Endothelial cell of umbilical vein (primary cell): ENCODE results near the gene STX16. TPM values are rescaled to one million over a fixed set of nuclear protein-coding genes. Genes with fewer than 3 reads are reported as not detected.

Experiments
- BruUV-seq: library from RNA; stranded (reverse); fragments of 400-500 nt; replicated peaks from 2 replicates; lab custom pipeline; 2021; lab: Mats Ljungman, UMichigan
- CTCF ChIA-PET: fragments of 300-600, 350-600 bp; sonication (Branson Sonifier 250); formaldehyde crosslinking; loops from one replicate; lab custom pipeline; 2021; ENCODE audit warnings: antibody characterized with exemption, inconsistent platforms; lab: Charles Lee
- POLR2A ChIA-PET: fragments of 300-600, 350-600 bp; sonication (Branson Sonifier 250); formaldehyde crosslinking; loops from one replicate; lab custom pipeline; 2021; ENCODE audit warnings: antibody characterized with exemption, inconsistent platforms; lab: Charles Lee
- DNase-seq: peaks from one replicate; pipeline ENCODE4 v3.0.0-alpha.2; 2011; ENCODE audit warnings: low read depth, low spot score
- FAIRE-seq: peaks from 2 replicates; lab custom pipeline; 2011; peaks lifted over from hg19 to GRCh38; lab: Jason Lieb, UNC
- H2AFZ ChIP-seq: 2 replicates; pipeline ENCODE4 v1.6.0; 2012; ENCODE audit warnings: low read depth, low read length, control low read depth, inconsistent platforms
- H3K27ac ChIP-seq: 2 replicates; pipeline ENCODE4 v1.5.1; 2011; ENCODE audit warnings: low read depth, mild to moderate bottlenecking, control low read depth, low read length, moderate library complexity; ENCODE audit not compliant: insufficient read depth
- H3K27me3 ChIP-seq, 2 experiments: 2 replicates each; pipeline versions ENCODE4 v1.6.0 to v1.6.1; 2011; ENCODE audit warnings: low read length in 2 of 2, mixed read lengths in 1 of 2; ENCODE audit not compliant: control insufficient read depth in 2 of 2, insufficient read depth in 2 of 2
- H3K36me3 ChIP-seq, 2 experiments: 2 replicates in 1 of 2; 3 replicates in 1 of 2; pipeline ENCODE4 v1.5.1; 2011; ENCODE audit warnings: low read length in 2 of 2, mild to moderate bottlenecking in 1 of 2, moderate library complexity in 1 of 2; ENCODE audit not compliant: control insufficient read depth in 2 of 2, insufficient read depth in 2 of 2; ENCODE audit errors: extremely low read depth in 1 of 2
- H3K4me1 ChIP-seq: 3 replicates; pipeline ENCODE4 v1.5.1; 2011; ENCODE audit warnings: mild to moderate bottlenecking, low read length; ENCODE audit not compliant: control insufficient read depth, insufficient read depth; ENCODE audit errors: extremely low read depth
- H3K4me2 ChIP-seq: 2 replicates; pipeline ENCODE4 v1.6.1; 2011; ENCODE audit warnings: low read length, control low read depth, mixed read lengths; ENCODE audit not compliant: insufficient read depth
- H3K4me3 ChIP-seq, 3 experiments: fragments of 200-600 bp in 1 of 3; sonication (generic), shearing (Covaris generic) in 1 of 3; replicated peaks in 1 of 3; 2 replicates each; pipeline ENCODE4 v1.5.1; 2011 to 2016; ENCODE audit warnings: control low read depth in 3 of 3, low read length in 3 of 3, mild to moderate bottlenecking in 2 of 3, inconsistent platforms in 1 of 3, low read depth in 1 of 3, moderate library complexity in 1 of 3; ENCODE audit not compliant: insufficient read depth in 1 of 3
- H3K79me2 ChIP-seq: 2 replicates; pipeline ENCODE4 v1.6.0; 2012; ENCODE audit warnings: low read length, inconsistent platforms; ENCODE audit not compliant: control insufficient read depth, insufficient read depth
- H3K9ac ChIP-seq: replicated peaks from 2 replicates; pipeline ENCODE3; 2011; ENCODE audit warnings: low read length, control low read depth; ENCODE audit not compliant: insufficient read depth; ENCODE audit errors: extremely low read depth
- H3K9me1 ChIP-seq: replicated peaks from 3 replicates; pipeline ENCODE4 v1.6.0; 2011; ENCODE audit warnings: mild to moderate bottlenecking, low read length; ENCODE audit not compliant: control insufficient read depth, insufficient read depth; ENCODE audit errors: extremely low read depth
- H3K9me3 ChIP-seq: replicated peaks from 2 replicates; pipeline ENCODE4 v1.5.1; 2012; ENCODE audit warnings: low read length, inconsistent platforms; ENCODE audit not compliant: control insufficient read depth, insufficient read depth
- H4K20me1 ChIP-seq: replicated peaks from 2 replicates; pipeline ENCODE3; 2011; ENCODE audit warnings: mild to moderate bottlenecking, low read length; ENCODE audit not compliant: control insufficient read depth, insufficient read depth; ENCODE audit errors: extremely low read depth
- EZH2 ChIP-seq: IDR thresholded peaks from 2 replicates; pipeline ENCODE4 v1.6.1; 2012; ENCODE audit warnings: borderline replicate concordance, low read depth, mild to moderate bottlenecking, moderate library complexity, low read length, inconsistent platforms; ENCODE audit not compliant: severe bottlenecking
- FOS ChIP-seq: IDR thresholded peaks from 2 replicates; pipeline ENCODE4 v1.6.1; 2011; ENCODE audit warnings: mild to moderate bottlenecking, low read length, moderate library complexity, borderline replicate concordance; ENCODE audit not compliant: insufficient read depth
- JUN ChIP-seq: IDR thresholded peaks from 2 replicates; pipeline ENCODE4 v1.6.1; 2011; ENCODE audit warnings: borderline replicate concordance, low read depth; ENCODE audit not compliant: insufficient read length, insufficient read depth
- POLR2AphosphoS5 ChIP-seq: IDR thresholded peaks from 2 replicates; pipeline ENCODE4 v1.6.1; 2012; ENCODE audit warnings: low read depth, mild to moderate bottlenecking, control low read depth, low read length, moderate library complexity; ENCODE audit not compliant: insufficient read depth
- dilution Hi-C: fragments of 300-500 bp; cut with MboI; formaldehyde crosslinking; loops from one replicate; pipeline ENCODE4 v1.15.0; 2019; ENCODE audit warnings: low sequenced_read_pairs; ENCODE audit not compliant: extremely low pct_ligation_motif_present
- intact Hi-C: fragments of 100-400 bp; cut with micrococcal nuclease; formaldehyde crosslinking; loops from one replicate; pipeline ENCODE4 v1.10.0; 2022
- polyA plus RNA-seq, 4 experiments: library from polyadenylated mRNA; depleted of rRNA in 3 of 4; stranded (reverse) in 3 of 4; unstranded in 1 of 4; fragments of >200 nt; gene quantifications; 2 replicates each; pipeline versions ENCODE4 v1.2.1 to v1.2.3, GENCODE V29; 2011 to 2012; ENCODE audit warnings: missing spikeins in 1 of 4
- total RNA-seq: library from RNA; stranded (reverse); gene quantifications from 2 replicates; pipeline ENCODE4 v1.2.3, GENCODE V29; 2021
- TF ChIP-seq, protein P1 (sequence below): IDR thresholded peaks from 2 replicates; pipeline ENCODE4 v1.6.1; 2011; ENCODE audit not compliant: insufficient read depth, insufficient read length

The STX16 gene
- total and polyA plus RNA-seq, 2 donors (not counting 3 experiments of a cell fraction or from before 2014, with no cell fraction given) = 43.1 to 63.5 TPM

- H3K4me1 ChIP-seq = no peaks in the 10 kb centered on the region
- H3K4me2 ChIP-seq = no peak overlapping the region
- no TSS peak for BruUV-seq
- H3K9me3 ChIP-seq = no peaks in the 10 kb centered on the region
- DNase-seq (no peak), FAIRE-seq (no peak)
- TF ChIP-seq EZH2 (no peak), JUN (no peak), FOS (no peak), POLR2AphosphoS5 (no peak)
- TF ChIP-seq, protein P1, sequence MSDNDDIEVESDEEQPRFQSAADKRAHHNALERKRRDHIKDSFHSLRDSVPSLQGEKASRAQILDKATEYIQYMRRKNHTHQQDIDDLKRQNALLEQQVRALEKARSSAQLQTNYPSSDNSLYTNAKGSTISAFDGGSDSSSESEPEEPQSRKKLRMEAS = no peak
- dilution Hi-C loops = loop anchor here (25.0 kb wide), 1 partner anchor 235 kb away; no protein-coding TSS in a partner anchor
- CTCF ChIA-PET = no interaction called here
- POLR2A ChIA-PET = no interaction called here
- no peak overlapping the region for H2AFZ ChIP-seq
- intact Hi-C loops = loop anchor here (5.0 kb wide), 1 partner anchor 50 kb away; no protein-coding TSS in a partner anchor
- no peaks in the 10 kb centered on the region for H3K79me2 ChIP-seq
- H3K36me3 ChIP-seq = no peaks in the 10 kb centered on the region
- peaks cover 0 to 4% of the 10 kb centered on the region in 2 experiments for H3K27me3 ChIP-seq
- no peak overlapping the region for H3K9ac ChIP-seq
- H4K20me1 ChIP-seq = no peaks in the 10 kb centered on the region
- no peak overlapping the region for H3K4me3 ChIP-seq
- H3K9me1 ChIP-seq = no peaks in the 10 kb centered on the region
- no peak overlapping the region for H3K27ac ChIP-seq
Measured at GRCh38 chr20:58602124-58602523, 49.0 kb upstream of the STX16 start.

GRCh38 chr20:58603721-58604120, 47.4 kb upstream of the STX16 start:
- H3K4me1 ChIP-seq = no peaks in the 10 kb centered on the region
- FAIRE-seq (no peak), DNase-seq (no peak)
- H3K9me1 ChIP-seq = no peaks in the 10 kb centered on the region
- H3K27me3 ChIP-seq = peaks cover 0 to 1% of the 10 kb centered on the region in 2 experiments
- H2AFZ ChIP-seq = no peak overlapping the region
- no peak overlapping the region for H3K4me2 ChIP-seq
- no peaks in the 10 kb centered on the region for H3K79me2 ChIP-seq
- no peaks in the 10 kb centered on the region for H3K36me3 ChIP-seq
- no TSS peak for BruUV-seq
- ChIA-PET CTCF (no interaction called here), POLR2A (no interaction called here)
- no peaks in the 10 kb centered on the region for H4K20me1 ChIP-seq
- no peak overlapping the region for H3K27ac ChIP-seq
- intact Hi-C loops (loop anchor here (5.0 kb wide), 1 partner anchor 51 kb away; no protein-coding TSS in a partner anchor), dilution Hi-C loops (loop anchor here (25.0 kb wide), 1 partner anchor 234 kb away; no protein-coding TSS in a partner anchor)
- H3K4me3 ChIP-seq = no peak overlapping the region
- H3K9ac ChIP-seq = no peak overlapping the region
- no peak for TF ChIP-seq EZH2
- no peak for TF ChIP-seq POLR2AphosphoS5
- H3K9me3 ChIP-seq = no peaks in the 10 kb centered on the region
